Epidermal melanocyte (primary cell): ENCODE measurements around the gene MYLK.

Source experiments
- DNase-seq: peaks from one replicate; pipeline ENCODE4 v3.0.0; 2011; ENCODE audit warnings: low spot score; ENCODE audit not compliant: insufficient read length

MYLK gene

GRCh38 chr3:123652342-123652984 is 231.7 kb downstream of the MYLK start:
- DNase-seq, result peak; percentile 61

GRCh38 chr3:123651449-123652341 is 232.4 kb downstream of the MYLK start:
- DNase-seq, result no peak

GRCh38 chr3:123650101-123650500 is 234.0 kb downstream of the MYLK start:
- no peak for DNase-seq

- no peak for DNase-seq
Measured at GRCh38 chr3:123648696-123649405, 235.3 kb downstream of the MYLK start.

GRCh38 chr3:123644358-123644757 is 239.8 kb downstream of the MYLK start:
- no peak for DNase-seq

- no peak for DNase-seq
Measured at GRCh38 chr3:123642957-123643330, 241.2 kb downstream of the MYLK start.

GRCh38 chr3:123642182-123642956 is 241.8 kb downstream of the MYLK start:
- DNase-seq, result peak; percentile 71

DNA sequence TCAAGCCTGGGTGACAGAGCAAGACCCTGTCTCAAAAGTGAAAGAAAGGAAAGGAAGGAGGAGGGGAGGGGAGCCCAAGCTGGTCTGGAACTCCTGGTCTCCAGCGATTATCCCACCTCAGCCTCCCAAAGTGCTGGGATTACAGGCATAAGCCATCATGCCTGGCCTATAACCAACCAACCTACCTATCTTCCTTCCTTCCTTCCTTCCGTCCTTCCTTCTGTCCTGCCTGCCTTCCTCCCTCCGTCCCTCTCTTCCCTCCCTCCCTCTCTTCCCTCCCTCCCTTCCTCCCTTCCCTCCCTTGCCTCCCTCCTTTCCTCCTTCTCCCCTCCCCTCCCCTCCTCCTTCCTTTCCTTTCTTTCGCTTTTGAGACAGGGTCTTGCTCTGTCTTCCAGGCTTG is 242.6 kb downstream of the MYLK start:
- DNase-seq, result no peak

- peak; percentile 46 for DNase-seq
Measured at GRCh38 chr3:123640740-123641462, 243.2 kb downstream of the MYLK start.

- DNase-seq, result no peak
Measured at GRCh38 chr3:123640311-123640710, 243.8 kb downstream of the MYLK start.

DNA sequence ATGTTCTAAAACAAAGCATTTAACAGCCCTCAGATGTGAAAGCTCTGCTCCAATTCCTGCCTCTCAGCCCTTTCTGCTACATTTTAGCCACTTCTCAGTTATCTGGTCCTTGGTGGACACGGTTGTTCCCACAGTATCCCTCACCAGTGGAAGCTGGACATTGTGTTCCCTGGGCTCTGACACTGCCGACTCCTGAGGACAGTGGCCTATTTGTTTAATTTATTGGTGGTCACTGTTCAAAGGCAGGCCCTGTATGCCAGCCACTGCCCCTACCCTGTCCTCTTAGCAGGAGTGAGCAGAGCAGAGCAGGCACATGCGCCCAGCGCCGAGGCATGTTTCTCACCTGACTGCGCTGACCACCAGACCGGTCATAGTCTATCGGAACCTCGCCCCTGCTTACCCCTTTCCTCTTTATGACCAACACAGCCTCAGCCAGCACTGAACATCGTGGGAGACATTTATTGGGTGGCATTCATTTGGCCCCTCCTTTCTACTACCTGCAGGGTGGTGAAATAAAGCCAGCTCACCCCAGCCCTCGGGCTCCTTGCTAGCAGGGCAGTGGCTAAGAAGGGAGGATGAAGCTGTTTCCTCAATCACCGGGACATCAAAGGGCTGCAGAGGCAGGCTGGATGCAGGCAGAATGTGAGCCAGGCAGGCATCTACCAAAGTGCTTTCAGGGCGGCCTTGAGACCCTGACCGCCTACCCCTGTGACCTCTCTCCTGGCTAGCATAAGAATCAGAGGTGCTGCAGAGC is 245.0 kb downstream of the MYLK start:
- DNase-seq, result no peak

DNA sequence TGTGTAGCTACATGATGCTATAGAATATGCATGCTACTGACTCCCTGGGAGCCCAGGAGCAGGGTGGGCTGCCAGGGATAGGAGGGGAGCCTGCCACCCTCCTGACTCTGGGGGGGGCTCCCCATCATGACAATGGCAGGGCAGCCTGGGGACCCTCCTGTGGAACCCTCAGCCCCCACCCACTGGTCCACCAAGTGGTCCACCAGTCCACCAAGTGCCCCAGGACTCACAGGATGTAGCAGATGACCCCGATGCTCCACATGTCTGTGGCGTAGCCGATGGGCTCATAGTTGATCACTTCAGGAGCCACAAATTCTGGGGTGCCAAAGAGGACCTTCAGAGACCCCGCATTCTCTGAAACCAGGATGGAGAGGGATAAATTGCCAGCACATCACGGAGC is 246.3 kb downstream of the MYLK start:
- DNase-seq, result no peak

- DNase-seq, result no peak
Measured at GRCh38 chr3:123637131-123637530, 247.0 kb downstream of the MYLK start.

- no peak for DNase-seq
Measured at GRCh38 chr3:123636431-123636841, 247.7 kb downstream of the MYLK start.

DNA sequence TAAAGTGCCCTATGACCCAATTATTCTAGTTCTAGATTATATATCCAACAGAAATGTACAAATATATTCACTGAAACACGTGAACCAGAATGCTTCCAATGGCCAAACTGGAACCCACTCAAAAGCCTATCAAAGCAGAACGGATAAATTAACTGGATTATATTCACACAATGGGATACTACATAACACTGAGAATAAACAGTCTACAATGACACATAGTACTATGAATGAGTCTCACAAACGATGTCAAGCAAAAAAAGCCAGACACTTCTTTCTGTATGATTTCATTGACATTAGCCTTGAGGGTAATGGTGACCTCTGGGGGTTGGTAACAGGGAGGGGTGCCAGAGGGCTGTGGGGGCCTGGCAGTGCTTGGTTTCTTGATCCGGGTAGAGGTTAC is 248.4 kb downstream of the MYLK start:
- DNase-seq, result no peak

GRCh38 chr3:123635217-123635616 is 248.9 kb downstream of the MYLK start:
- no peak for DNase-seq

- DNase-seq, result no peak
Measured at GRCh38 chr3:123634149-123635051, 249.7 kb downstream of the MYLK start.

DNA sequence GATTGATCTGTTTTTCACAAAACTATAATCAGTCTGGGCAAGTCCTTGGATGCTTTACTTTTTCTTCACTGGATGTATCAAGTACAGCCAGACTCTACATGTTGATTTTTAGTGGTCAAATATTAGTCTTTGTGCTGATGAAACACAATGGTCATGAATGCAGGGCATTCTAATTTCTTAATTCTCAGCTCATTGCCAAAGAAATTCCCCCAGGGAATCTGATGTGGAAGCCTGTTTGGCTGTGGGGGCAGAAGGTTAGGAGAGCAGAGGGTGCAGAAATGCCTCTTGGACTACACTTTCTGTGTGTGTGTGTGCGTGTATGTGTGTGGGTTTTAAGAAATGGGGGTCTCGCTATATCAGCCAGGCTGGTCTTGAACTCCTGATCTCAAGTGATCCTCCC is 250.6 kb downstream of the MYLK start:
- DNase-seq, result no peak

DNA sequence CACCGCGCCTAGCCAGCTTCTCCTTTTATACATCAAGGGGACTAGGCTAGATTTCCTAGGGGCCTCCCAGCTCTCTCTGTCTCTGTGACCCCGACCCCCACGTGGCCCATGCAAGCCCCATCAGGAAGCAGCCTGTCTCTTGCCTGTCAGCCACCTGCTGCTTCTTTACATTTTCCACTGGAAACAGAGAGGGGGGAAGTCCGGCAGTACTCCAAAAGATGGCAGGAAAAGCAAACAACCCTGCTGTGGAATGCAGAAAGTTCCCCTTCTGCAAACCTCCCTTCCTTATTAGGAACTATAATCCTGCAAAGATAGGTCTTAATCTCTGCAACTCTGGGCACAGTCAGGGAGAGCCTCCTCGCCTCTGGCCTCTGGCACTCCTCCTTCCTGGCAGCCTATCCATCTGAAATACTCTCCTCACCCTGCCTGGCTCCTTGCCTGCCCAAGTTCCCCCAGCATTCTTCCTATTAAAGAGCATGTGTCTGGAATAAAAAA is 251.9 kb downstream of the MYLK start:
- no peak for DNase-seq
